Upper lobe of left lung (tissue), 4 donors: ENCODE results near the gene RBP2.

Experiments used
- POLR2A ChIP-seq, 4 donors: fragments of 450-650 bp; IDR thresholded peaks; one replicate each; pipeline ENCODE4 v1.5.1; 2016 to 2017; ENCODE audit warnings: antibody characterized with exemption in 4 of 4, mild to moderate bottlenecking in 2 of 4
- TF ChIP-seq, protein P1 (sequence below), 6 experiments: fragments of 450-650 bp in 4 of 6; fragments of 200-600 bp in 2 of 6; sonication (generic) in 2 of 6; IDR thresholded peaks; one replicate each; pipeline ENCODE4 v1.5.1; 2016 to 2019; ENCODE audit warnings: antibody characterized with exemption in 6 of 6

DNA sequence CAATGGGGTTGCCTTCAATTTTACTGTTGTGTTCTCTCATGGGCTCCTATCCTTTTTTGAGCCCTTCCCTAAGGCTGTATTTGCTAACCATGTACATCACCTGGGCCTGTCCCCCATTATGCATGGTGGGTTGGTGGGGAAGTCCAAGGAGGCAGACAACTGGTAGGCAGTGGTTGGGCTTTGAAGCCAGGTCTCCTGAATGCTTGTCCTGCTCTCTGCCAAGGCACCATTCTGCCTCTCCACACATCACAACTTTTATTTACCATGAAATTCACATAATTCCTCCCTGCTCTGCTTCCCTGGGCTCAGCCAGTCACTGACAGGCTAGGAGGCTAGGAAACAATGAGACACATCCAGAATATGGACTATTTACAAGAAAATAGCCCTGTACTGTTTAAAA lies 45.8 kb downstream of the RBP2 start:
- TF ChIP-seq, protein P1, sequence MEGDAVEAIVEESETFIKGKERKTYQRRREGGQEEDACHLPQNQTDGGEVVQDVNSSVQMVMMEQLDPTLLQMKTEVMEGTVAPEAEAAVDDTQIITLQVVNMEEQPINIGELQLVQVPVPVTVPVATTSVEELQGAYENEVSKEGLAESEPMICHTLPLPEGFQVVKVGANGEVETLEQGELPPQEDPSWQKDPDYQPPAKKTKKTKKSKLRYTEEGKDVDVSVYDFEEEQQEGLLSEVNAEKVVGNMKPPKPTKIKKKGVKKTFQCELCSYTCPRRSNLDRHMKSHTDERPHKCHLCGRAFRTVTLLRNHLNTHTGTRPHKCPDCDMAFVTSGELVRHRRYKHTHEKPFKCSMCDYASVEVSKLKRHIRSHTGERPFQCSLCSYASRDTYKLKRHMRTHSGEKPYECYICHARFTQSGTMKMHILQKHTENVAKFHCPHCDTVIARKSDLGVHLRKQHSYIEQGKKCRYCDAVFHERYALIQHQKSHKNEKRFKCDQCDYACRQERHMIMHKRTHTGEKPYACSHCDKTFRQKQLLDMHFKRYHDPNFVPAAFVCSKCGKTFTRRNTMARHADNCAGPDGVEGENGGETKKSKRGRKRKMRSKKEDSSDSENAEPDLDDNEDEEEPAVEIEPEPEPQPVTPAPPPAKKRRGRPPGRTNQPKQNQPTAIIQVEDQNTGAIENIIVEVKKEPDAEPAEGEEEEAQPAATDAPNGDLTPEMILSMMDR (IDR thresholded peaks at IDR 0.05): no peak
- TF ChIP-seq POLR2A (IDR thresholded peaks at IDR 0.05): no peak
